GM12801 (cell line): ENCODE data around the gene UBXN1.

Experiments used
- TF ChIP-seq, protein P1 (sequence below): IDR thresholded peaks from one replicate; pipeline ENCODE4 v1.5.1; 2011; ENCODE audit warnings: control low read depth; ENCODE audit not compliant: insufficient read length; ENCODE audit errors: extremely low read depth

The UBXN1 gene

DNA sequence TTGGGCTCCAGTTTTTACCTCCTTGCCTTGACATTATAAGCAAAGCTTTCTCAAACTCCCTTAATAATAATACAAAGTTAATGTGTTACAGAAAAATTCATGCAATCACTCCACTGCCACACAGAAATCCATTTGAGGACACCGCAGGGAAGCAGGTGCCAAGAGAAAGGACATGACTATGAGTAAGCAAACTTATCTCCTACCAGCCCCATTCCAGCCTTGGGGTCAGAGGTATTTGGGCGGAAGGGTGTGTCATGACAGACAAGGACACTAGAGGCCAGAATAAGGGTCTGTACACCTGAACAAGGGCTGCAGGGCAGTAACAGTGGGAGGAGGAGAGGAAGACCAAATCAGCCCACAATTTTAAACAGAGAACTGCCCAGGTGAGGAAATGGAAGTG is 34.5 kb upstream of the UBXN1 start:
- TF ChIP-seq, protein P1, sequence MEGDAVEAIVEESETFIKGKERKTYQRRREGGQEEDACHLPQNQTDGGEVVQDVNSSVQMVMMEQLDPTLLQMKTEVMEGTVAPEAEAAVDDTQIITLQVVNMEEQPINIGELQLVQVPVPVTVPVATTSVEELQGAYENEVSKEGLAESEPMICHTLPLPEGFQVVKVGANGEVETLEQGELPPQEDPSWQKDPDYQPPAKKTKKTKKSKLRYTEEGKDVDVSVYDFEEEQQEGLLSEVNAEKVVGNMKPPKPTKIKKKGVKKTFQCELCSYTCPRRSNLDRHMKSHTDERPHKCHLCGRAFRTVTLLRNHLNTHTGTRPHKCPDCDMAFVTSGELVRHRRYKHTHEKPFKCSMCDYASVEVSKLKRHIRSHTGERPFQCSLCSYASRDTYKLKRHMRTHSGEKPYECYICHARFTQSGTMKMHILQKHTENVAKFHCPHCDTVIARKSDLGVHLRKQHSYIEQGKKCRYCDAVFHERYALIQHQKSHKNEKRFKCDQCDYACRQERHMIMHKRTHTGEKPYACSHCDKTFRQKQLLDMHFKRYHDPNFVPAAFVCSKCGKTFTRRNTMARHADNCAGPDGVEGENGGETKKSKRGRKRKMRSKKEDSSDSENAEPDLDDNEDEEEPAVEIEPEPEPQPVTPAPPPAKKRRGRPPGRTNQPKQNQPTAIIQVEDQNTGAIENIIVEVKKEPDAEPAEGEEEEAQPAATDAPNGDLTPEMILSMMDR: no peak

DNA sequence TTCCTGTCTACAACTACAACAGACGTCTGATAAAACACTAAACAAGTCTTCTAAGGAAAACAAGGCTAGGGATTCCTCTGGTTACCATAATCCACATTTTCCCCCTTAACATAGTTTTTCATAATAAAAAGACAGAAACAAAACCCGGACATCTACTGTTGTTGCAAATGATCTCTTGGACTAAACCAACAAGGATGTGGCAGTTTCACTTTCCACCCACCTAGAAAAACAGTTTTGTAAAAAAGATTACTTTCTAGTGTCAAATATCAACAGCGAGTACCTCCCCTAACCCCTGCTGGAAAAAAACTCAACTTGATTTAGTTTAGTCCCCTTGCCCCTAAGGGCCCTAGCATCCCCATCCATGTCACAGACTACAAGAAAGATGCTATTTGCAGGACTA is 34.0 kb upstream of the UBXN1 start:
- TF ChIP-seq, protein P1: no peak

DNA sequence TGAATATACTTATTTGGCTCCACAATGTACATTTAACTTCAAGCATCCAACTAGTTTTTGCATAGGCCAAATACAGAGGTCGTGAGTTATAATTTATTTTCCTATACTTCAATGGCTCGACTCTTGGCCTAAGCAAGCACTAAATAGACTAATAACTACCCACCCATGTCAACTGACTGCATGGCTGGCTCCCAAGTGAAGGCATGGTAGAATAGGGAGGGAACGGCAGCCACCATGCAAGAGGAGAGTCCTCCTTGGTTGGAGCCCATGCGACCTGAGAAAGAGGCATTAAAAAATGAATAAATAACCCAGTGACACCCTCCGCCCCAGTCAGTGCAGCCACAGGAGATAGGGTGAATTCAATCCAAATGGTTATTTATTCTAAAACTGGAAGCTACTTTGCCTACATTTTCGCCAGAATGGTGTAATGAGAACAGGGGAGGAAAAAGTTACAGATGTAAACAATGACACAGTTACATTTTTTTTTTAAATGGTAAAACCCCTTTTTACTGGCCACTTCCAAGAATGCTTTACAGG is 33.5 kb upstream of the UBXN1 start:
- TF ChIP-seq, protein P1: no peak

DNA sequence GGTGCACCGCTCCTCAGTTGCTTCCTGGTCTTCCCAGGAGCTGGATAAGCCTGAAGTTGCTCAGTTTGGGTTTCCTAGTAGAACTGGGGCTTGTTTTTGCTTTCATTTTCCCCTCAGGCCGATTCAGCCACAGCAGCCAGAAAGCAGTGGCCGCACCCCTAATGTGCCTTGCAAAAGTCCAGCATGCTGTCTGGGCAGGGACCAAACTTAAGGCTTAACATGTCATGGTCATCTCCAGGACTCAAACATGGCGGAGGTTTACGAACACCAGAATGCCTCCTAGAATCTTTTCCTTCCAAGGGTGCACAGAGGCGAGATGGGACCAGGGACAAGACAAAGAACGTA is 31.1 kb upstream of the UBXN1 start:
- TF ChIP-seq, protein P1: no peak

DNA sequence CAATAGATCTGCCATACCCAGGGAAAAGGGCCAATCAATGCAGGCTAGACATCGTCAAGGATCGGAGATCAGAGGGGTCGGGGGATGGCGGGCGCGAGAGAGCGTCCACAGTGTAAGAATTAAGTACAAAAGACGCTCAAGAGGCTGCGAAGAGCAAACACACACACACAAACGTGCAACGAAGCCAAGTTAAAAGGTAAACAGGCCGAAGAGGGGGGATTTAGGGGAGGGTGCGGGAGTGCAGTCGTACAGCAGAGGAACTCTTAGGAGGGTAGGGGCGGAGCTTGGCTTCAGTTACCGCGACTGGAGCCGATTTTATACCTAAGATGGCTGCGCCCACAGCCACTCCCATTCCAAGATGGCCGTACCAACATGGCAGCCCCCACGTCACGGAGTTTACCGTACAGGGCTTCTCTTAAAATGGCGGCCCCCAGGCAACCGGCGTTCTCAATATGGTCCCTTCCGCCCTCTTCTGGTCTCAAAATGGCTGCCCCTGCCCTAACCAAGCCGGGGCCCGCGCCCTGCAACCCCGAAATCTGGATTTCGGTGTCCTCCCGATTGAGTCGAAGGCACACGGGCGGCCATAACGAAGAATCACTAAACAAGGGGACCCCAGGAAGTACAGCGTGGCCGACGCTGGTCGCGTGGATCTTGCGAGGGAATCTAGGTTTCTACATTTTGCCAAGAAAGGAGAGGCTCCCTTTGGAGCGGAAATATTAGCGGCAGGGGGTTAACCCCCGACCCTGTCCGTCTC is 30.6 kb upstream of the UBXN1 start:
- TF ChIP-seq, protein P1: no peak

DNA sequence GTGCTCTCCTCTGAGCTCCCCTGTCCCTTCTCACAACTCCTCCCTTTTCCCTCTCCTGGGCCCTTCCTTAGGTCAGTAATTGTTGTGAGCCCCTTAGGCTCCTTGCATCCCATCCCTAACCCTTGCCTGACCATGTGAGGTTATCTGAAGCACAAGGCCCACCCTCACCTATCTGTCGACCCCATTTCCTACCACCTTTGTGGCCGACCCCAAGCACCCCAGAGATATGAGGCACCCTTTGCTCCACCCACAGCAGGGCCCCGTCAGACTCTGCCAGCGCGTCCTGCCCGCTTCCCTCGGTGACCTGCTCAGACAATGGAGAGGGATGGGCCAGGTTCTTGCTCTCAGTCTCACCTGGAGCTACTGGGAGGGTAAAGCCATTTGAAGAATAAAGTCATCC is 29.9 kb upstream of the UBXN1 start:
- TF ChIP-seq, protein P1: no peak

DNA sequence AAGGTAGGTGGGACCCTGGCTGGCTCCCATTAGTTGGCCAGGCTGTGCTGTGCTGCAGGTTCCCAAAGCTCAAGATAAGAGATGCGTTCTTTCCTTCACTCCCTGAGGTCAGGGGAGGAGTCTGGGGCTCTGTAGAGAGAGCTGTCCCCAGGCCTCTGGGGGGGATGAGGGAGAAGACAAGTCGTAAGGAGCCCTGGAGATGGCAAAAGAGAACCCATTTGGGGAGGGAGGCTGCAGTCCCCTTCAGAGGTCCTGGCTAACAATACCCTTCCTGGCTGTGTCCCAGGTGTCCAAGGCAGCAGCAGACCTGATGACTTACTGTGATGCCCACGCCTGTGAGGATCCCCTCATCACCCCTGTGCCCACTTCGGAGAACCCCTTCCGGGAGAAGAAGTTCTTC is 29.5 kb upstream of the UBXN1 start:
- TF ChIP-seq, protein P1: no peak
